HG03575 (cell line): Measurements from ENCODE around the gene MPL.

Experiments used
- ATAC-seq: cut with Tn5 transposase; IDR thresholded peaks from one replicate; pipeline ENCODE4 v1.9.1; 2021; ENCODE audit not compliant: unreplicated experiment, insufficient number of reproducible peaks, low FRiP score; ENCODE audit errors: extremely low read depth

Gene MPL

GRCh38 chr1:43319288-43319687 lies 18.3 kb upstream of the MPL start:
- ATAC-seq = no peak

DNA sequence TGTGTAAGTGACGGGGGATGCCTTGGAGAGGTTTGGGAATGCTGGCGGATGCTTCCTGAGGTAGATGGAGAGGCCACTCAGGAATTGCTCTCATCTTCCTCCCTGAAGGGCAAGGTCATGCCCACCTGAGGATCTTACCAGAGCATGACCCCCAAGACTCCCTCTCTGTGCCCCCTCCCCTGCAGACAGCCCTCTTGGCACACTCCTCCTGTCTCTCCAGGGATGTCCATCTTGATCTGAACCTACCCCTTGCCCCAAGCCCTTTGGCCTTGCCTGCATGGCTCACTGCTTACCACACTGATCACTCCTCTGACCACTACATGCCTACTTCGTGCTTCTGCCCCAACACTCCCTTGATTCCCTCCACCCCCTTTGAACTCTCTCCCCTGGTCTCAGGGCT lies 17.9 kb upstream of the MPL start:
- no peak for ATAC-seq

- no peak for ATAC-seq
Measured at GRCh38 chr1:43321331-43321891, 16.2 kb upstream of the MPL start.

DNA sequence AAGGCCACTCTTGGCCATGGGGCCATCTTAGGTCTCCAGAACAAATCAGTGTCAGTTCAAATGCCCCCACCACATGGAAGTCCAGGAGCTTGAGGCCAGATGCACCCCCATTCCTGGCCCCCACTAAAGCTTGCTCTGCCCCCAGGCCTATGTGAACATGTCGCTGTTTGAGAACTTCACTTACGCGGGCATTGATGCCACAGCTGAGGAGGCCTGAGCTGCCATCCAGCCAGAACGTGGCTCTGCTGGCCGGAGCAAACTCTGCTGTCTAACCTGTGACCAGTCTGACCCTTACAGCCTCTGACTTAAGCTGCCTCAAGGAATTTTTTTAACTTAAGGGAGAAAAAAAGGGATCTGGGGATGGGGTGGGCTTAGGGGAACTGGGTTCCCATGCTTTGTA lies 15.1 kb upstream of the MPL start:
- ATAC-seq = no peak

GRCh38 chr1:43324810-43325209 lies 12.8 kb upstream of the MPL start:
- ATAC-seq = no peak

DNA sequence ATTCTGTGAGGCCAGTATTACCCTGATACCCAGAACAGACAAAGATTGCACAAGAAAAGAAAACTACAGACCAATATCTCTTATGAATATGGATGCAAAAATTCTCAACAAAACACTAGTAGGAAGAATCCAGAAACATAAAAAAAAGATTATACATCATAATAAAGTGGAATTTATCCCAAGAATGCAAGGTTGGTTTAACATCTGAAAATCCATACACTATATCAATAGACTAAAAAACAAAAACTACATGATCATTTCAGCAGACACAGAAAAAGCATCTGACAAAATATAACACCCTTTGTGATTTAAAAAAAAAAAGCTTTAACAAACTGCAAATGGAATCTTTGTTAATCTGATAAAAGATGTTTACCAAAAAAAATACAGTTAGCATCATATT lies 12.2 kb upstream of the MPL start:
- ATAC-seq = no peak

DNA sequence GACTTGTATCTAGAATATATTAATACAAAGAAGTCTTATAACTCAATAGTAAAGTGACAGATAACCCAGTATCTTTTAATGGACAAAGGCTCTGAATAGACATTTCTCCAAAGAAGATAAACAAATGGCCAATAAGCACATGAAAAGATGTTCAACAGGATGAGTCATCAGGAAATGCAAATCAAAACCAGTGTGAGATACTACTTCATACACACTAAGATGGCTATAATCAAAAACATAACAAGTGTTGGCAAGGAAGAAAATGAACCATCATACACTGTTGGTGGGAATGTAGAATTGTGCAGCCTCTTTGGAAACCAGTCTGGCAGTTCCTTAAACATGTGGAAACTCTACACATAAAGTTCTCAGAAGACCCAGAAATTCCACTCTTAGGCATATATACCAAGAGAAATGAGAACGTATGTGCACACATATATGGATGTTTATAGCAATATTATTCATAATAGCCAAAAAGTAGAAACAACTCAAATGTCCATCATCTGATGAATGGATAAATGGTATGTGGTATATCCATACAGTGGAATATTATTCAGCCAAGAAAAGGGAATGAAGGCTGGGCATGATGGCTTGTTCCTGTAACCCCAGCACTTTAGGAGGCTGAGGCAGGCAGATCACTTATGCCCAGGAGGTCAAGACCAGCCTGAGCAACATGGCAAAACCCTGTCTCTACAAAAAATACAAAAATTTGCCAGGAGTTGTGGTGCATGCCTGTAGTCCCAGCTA lies 9.9 kb upstream of the MPL start:
- no peak for ATAC-seq

DNA sequence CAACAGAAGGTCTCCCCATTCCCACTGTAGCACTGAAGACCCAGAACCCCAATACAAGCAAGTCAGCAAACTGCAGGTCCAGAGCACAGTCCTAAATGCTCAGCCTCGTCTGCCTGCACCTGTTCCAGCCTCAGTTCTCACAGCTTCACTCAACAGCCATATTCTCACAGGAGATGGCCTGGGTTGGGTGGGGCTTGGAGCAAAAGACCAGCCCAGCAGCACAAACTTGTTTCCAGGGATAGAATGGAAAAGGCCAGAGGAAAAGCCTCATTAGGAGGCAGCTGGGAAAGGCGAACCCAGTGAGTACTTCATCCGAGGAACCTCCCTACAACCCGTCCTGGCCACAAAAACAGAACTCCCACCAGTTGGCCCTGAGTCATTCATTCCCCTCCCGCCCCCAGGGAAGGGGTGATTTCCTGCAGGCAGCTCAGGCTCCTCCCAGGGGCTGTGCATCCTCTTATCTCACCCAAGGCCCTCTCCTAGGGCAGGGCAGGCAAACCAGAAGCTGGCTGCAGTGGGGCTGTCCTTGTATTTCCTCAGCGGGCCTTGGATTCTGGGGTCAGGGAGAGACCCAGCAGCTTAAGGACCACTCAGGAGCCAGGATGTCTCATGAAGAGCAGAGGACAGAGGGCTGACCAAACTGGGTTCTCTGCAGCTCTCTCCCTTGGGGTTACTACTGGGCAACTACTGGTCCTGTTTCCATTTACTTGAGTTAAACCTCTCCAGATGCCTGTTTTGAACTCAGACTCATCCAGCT lies 7.4 kb upstream of the MPL start:
- no peak for ATAC-seq

GRCh38 chr1:43331688-43332087 lies 5.9 kb upstream of the MPL start:
- ATAC-seq = no peak

DNA sequence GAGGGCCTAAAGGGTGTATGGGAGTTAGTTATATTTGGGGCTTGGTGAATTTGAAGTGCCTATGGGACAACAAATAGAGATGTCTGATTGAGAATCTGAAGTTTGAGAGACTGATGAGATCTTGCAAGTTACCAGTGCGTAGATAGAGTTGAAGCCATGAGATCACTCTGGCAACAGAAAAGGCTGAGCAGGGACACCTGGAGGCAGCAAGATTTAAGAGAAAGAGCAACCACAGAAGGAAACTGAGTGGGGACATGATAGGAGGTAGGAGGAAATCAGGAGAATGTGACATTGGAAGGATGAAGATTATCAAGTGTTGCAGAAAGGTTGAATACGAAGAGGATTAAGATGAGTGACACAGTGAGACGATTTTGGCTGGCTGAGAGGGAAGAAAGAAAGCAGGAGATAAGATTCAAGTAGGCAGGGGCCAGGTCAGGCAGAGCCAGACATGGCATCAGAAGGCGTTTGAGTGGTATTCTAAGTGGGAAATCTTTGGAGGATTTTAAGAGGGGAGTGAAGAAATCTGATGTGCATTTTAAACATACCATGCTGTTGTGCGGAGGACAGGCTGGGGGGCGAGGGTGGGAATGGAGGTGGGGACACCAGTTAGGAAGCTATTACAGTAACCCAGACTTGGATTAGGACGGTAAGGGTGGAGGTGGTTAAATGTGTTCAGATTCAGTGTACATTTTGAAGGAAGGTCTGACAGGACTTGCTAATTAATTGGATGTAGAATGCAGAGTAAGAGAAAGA lies 3.0 kb upstream of the MPL start:
- no peak for ATAC-seq

DNA sequence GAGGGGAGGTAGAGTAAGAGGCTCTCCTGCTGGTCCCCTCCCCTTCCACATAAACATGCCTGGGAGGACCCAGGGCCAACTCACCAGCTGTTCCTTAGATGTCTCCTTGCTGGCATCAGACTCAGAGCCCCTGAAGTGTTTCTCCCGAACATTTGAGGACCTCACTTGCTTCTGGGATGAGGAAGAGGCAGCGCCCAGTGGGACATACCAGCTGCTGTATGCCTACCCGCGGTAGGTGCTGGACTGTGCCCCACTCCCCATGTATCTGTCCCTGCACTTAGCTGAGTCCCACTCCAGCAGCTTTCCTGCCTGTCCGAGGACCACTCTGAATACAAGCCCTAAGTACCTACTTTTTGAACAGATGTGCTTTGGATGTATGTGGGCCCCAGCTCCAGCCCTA lies 383 bp downstream of the MPL start:
- no peak for ATAC-seq

DNA sequence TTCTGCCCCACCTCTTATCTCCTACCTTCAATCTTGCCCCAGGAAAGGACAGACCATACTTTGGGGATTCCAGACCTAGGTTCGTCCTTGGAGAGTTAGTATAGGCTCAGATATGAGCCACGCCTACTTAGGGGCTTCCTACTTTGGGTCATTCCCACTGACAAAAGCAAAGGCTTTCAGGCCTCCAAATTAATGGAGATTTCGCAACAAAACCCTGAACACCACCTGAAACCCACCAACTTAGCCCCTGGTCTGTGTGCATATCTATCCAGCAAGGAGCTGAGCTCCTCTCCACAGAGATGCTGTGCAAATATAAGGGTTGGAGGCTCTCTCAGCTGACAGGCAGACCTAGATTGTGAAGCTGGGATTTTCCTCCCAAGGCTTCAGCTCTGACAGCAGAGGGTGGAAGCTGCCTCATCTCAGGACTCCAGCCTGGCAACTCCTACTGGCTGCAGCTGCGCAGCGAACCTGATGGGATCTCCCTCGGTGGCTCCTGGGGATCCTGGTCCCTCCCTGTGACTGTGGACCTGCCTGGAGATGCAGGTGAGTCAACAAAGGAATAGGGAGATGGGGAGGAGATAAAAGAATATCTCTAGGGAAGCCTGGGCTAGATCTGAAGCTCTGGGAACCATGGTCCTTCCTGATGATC lies 2.1 kb downstream of the MPL start:
- no peak for ATAC-seq

DNA sequence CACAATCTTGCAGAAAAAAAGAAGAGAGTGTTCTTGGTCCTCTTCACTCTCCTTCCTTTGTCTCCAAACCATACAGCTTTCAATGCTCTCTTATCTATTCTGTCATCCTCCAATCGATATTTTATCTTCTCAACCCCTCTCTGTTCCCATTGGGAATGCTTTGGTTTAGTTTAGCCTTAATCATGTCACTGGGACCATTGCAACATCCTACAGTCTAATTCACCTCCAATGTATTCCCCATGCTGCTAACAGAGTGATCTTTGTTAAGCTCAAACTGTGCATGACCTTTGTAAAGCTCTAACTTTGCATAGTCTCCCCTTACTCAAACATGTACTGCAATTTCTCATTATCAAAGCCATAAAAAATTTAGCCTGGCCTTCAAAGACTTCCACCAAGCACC lies 2.9 kb downstream of the MPL start:
- ATAC-seq = no peak

DNA sequence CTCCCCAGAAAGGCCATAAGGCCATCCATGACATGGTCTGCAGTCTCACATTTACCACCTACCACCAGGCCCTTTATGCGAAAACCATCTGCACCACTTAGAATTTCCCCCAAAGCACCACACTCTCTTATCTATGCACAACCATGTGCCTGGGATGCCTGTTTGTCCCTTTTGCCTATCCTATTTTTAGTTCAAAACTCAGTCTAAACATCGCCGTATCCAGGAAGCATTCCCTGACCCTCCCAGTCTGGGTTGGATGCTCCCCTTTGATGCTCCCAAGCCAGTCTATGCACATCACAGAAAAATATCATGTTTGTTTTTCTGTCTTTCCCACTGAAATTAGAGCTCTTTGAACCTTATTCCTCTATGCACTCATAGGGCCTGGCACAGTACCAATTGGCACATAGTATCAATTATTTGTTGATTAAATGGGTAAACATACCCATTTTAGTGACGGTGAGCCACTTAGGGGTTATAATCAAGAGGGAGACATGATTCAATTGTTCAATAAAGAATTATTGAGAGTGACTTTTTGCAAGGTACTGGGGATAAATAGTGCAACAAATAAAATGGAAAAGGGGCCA lies 6.7 kb downstream of the MPL start:
- no peak for ATAC-seq

DNA sequence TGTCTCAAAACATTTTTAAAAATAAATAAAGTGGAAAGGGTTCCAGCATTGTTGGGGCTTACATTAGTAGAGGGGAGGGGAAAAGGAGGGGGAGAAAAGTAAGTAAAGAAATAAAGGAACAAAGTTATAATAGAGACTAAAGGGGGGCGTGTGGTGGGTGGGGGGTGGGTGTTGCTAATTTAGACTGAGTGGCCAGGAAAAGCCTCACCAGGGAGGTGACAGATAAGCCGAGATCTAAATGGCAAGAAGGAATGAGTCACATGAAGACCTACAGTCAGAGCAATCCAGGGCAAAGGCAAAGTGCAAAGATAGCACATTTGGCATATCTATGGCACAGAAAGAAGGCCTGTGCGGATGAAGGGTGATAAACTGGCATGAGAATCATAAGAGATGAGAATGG lies 7.5 kb downstream of the MPL start:
- no peak for ATAC-seq

DNA sequence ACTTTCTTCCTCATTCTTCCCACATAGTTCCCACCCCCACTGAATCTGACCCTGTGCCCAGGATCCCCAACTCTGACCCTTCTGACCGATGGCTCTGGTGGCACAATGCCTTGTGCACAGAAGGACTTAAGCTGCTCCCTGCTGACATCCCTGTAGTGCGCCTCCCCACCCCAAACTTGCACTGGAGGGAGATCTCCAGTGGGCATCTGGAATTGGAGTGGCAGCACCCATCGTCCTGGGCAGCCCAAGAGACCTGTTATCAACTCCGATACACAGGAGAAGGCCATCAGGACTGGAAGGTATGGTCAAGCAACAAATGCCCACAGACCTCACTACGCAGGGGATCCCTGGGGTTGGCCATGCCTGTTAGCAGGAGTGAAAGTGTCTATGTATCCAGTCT lies 9.0 kb downstream of the MPL start:
- ATAC-seq = no peak

DNA sequence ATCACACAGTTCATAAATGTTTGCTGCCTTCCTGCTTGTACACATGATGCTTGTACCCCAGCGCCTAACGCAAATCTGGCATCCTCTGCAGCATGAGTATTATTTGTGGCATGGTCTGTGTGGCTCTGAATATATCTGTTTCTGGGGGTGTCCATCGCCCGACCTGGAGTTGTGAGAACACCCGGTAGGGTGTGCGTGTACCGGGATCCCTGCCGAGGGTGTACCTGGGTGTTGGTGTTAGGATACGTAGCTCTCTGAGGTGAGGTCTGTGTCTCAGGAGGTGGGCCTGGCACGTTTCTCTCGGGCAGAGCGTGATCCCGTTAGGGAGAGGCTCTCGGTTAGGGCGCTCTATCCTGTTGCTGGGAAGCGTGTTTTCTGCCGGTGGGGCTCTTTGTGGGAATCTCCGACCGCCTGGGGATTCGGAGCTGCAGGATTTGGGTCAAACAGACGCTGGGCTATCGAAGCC lies 10.8 kb downstream of the MPL start:
- ATAC-seq = no peak

DNA sequence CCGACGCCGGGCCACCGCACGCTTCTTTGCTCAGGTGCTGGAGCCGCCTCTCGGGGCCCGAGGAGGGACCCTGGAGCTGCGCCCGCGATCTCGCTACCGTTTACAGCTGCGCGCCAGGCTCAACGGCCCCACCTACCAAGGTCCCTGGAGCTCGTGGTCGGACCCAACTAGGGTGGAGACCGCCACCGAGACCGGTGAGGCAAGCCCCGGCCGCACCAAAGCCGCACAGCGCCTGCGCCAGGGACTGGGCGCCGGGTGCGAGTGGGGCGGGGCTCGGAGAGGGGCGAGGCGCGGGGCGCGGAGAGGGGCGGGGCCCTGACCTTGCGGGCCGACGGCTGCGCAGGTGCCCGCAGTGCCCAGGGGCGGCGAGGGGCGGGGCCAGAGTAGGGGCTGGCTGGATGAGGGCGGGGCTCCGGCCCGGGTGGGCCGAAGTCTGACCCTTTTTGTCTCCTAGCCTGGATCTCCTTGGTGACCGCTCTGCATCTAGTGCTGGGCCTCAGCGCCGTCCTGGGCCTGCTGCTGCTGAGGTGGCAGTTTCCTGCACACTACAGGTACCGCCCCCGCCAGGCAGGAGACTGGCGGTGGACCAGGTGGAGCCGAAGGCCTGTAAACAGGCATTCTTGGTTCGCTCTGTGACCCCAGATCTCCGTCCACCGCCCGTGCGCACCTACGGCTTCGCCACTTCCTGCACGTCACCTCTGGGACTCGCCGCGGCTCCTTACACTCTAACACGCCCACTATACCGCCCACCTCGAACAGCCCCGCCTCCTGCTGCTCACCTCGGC lies 11.4 kb downstream of the MPL start:
- no peak for ATAC-seq
